ENCODE data around the gene FAF1. TPM values are rescaled to one million over a fixed set of nuclear protein-coding genes. Genes with fewer than 3 reads are reported as not detected.

FAF1 gene
- total and polyA plus RNA-seq, 2 of the 8 experiments (the other 6 are each of a cell fraction or from before 2014, with no cell fraction given): 10.8 to 65.9 TPM

- Histone ChIP-seq H3K79me2 (ENCODE audit: control insufficient read depth in 1 of 2, insufficient read depth in 2 of 2, low read length in 2 of 2) (peaks cover 0 to 32% of the 10 kb centered on the region in 2 experiments; a peak in 2 of 4 replicates), H3K23ac (ENCODE audit: insufficient read length) (no peak overlapping the region)
- POLR2A ChIA-PET (ENCODE audit: partially characterized antibody): no interaction called here
Measured at GRCh38 chr1:50934838-50935237, 25.2 kb downstream of the FAF1 start.

More at GRCh38 chr1:50934838-50935237, 25.2 kb downstream of the FAF1 start:
- H3K56ac ChIP-seq (replicated peaks; ENCODE audit: insufficient read length, low read depth, low read length): no peak overlapping the region
- H3K18ac ChIP-seq (ENCODE audit: extremely low read depth, low read length): no peak overlapping the region
- no peak overlapping the region for H2BK12ac ChIP-seq (ENCODE audit: low read depth, low read length)
- no peak overlapping the region for H2AK5ac ChIP-seq (ENCODE audit: low read depth, low read length)
- no peak overlapping the region for H3K9ac ChIP-seq (replicated peaks in 1 of 4; ENCODE audit: extremely low read depth in 1 of 4, low read depth in 3 of 4, low read length in 3 of 4)
- H4K91ac ChIP-seq (replicated peaks; ENCODE audit: insufficient read length, low read length): no peak overlapping the region
- H2AFZ ChIP-seq (ENCODE audit: low read length): no peak overlapping the region
- CTCF ChIA-PET (ENCODE audit: partially characterized antibody): interaction anchor here (0.7 to 1.4 kb wide), 2 partner anchors 11 to 62 kb away, joined by 3 to 4 read pairs; no protein-coding TSS in a partner anchor
- H3K79me1 ChIP-seq (ENCODE audit: low read depth, low read length): peaks cover 2% of the 10 kb centered on the region; the same call in 1 of the 2 replicates
- no peaks in the 10 kb centered on the region for H3K23me2 ChIP-seq (ENCODE audit: low read depth, low read length)
- no peak overlapping the region for H3K27ac ChIP-seq (ENCODE audit: low read depth, low read length)
- no peak overlapping the region for H3K4me3 ChIP-seq (ENCODE audit: extremely low read depth in 1 of 4, insufficient read depth in 2 of 4, low read depth in 3 of 4, low read length in 4 of 4)
- H3K4me2 ChIP-seq (ENCODE audit: insufficient read depth in 1 of 2, low read depth in 2 of 2, low read length in 2 of 2): no peak overlapping the region
- TF ChIP-seq EZH2 (IDR thresholded peaks at IDR 0.05; ENCODE audit: low read depth, low read length, severe bottlenecking): no peak
- TF ChIP-seq SAP30 (IDR thresholded peaks at IDR 0.05; ENCODE audit: insufficient read depth, insufficient replicate concordance, low read length): no peak
- TF ChIP-seq CHD1 (IDR thresholded peaks at IDR 0.05; ENCODE audit: low read depth, low read length): no peak
- TF ChIP-seq ZNF274 (IDR thresholded peaks at IDR 0.05; ENCODE audit: borderline replicate concordance, extremely low read depth, low read length): no peak
- no peak for TF ChIP-seq POLR2A (IDR thresholded peaks at IDR 0.05; ENCODE audit: control extremely low read depth in 1 of 2, low read depth in 2 of 2, low read length in 2 of 2)
- TF ChIP-seq TBP (IDR thresholded peaks at IDR 0.05; ENCODE audit: low read depth, low read length): no peak
- no peak for TF ChIP-seq EGR1 (IDR thresholded peaks at IDR 0.05; ENCODE audit: borderline replicate concordance, low read depth, low read length)
- TF ChIP-seq SIX5 (IDR thresholded peaks at IDR 0.05; ENCODE audit: low read depth, low read length): no peak
- H4K8ac ChIP-seq (ENCODE audit: extremely low read depth, insufficient read depth, low read length): no peak overlapping the region
- H3K4me1 ChIP-seq (replicated peaks in 1 of 4; ENCODE audit: control insufficient read depth in 3 of 4, insufficient read depth in 4 of 4, low read length in 3 of 4): no peaks in the 10 kb centered on the region
- no peaks in the 10 kb centered on the region for H3K36me3 ChIP-seq (ENCODE audit: control insufficient read depth in 2 of 4, insufficient read depth in 4 of 4, low read length in 3 of 4)
- DNase-seq (ENCODE audit: low read depth in 1 of 2, low spot score in 2 of 2) (no peak), FAIRE-seq (no peak)
- no peaks in the 10 kb centered on the region for H3K27me3 ChIP-seq (replicated peaks in 1 of 4; ENCODE audit: control insufficient read depth in 3 of 4, extremely low read depth in 1 of 4, insufficient read depth in 3 of 4, low read length in 3 of 4)
- peaks cover 2 to 3% of the 10 kb centered on the region in 2 experiments for H4K20me1 ChIP-seq (replicated peaks in 1 of 2; ENCODE audit: control insufficient read depth in 1 of 2, insufficient read depth in 2 of 2, low read length in 2 of 2)
- H3K9me3 ChIP-seq (ENCODE audit: insufficient read depth in 2 of 2, low read depth in 1 of 2, low read length in 1 of 2): no peaks in the 10 kb centered on the region
- H3K14ac ChIP-seq (ENCODE audit: insufficient read length): no peak overlapping the region
- no peak overlapping the region for H2BK15ac ChIP-seq (ENCODE audit: low read length)
- no peak overlapping the region for H3K4ac ChIP-seq (replicated peaks; ENCODE audit: insufficient read length, low read depth, low read length)
- no peak overlapping the region for H2BK5ac ChIP-seq (ENCODE audit: low read depth, low read length)
- no peak overlapping the region for H4K5ac ChIP-seq (ENCODE audit: insufficient read length, low read depth, low read length)
- H2BK120ac ChIP-seq (replicated peaks; ENCODE audit: low read depth, low read length): no peak overlapping the region
- no peak overlapping the region for H2BK20ac ChIP-seq (ENCODE audit: low read length)

Data from H1 (cell line).